Vagina (tissue), 2 donors: ENCODE data around the gene UST. TPM values are rescaled to one million over a fixed set of nuclear protein-coding genes. Genes with fewer than 3 reads are reported as not detected.

Experiments used
- DNase-seq, 2 donors: peaks; one replicate each; pipeline ENCODE4 v3.0.0-alpha.2; 2017; ENCODE audit errors: extremely low spot score in 2 of 2
- H3K27ac ChIP-seq: fragments of 200-600 bp; sonication (generic); one replicate; pipeline ENCODE4 v1.5.1; 2019
- H3K27me3 ChIP-seq: fragments of 200-600 bp; sonication (generic); one replicate; pipeline ENCODE4 v1.5.1; 2019
- H3K36me3 ChIP-seq, 2 donors: fragments of 200-600 bp; sonication (generic); one replicate each; pipeline ENCODE4 v1.5.1; 2017 to 2019
- H3K4me1 ChIP-seq: fragments of 200-600 bp; sonication (generic); one replicate; pipeline ENCODE4 v1.5.1; 2019
- H3K4me3 ChIP-seq, 2 donors: fragments of 200-600 bp; sonication (generic); 1 replicate in 1 of 2; 2 replicates in 1 of 2; pipeline ENCODE4 v1.5.1; 2016 to 2019
- H3K9me3 ChIP-seq: fragments of 200-600 bp; sonication (generic); one replicate; pipeline ENCODE4 v1.5.1; 2019
- POLR2A ChIP-seq, 2 donors: fragments of 450-650 bp; IDR thresholded peaks; one replicate each; pipeline ENCODE4 v1.6.1; 2017; ENCODE audit warnings: antibody characterized with exemption in 2 of 2, mild to moderate bottlenecking in 2 of 2, moderate library complexity in 2 of 2
- POLR2AphosphoS5 ChIP-seq, 2 donors: sonication (generic); formaldehyde crosslinking; IDR thresholded peaks; one replicate each; pipeline ENCODE4 v1.9.0; 2017; ENCODE audit warnings: antibody characterized with exemption in 2 of 2, mild to moderate bottlenecking in 2 of 2, low read depth in 1 of 2; ENCODE audit not compliant: insufficient read depth in 1 of 2
- intact Hi-C: fragments of 100-400 bp; cut with DNase I; formaldehyde crosslinking; loops from one replicate; pipeline ENCODE4 v1.15.1; 2023
- total RNA-seq: library from RNA; depleted of rRNA; stranded (reverse); fragments of >200 nt; gene quantifications from one replicate; pipeline ENCODE4 v1.2.3, GENCODE V29; 2016
- TF ChIP-seq, protein P1 (sequence below), 3 experiments: fragments of 450-650 bp in 2 of 3; fragments of 200-600 bp in 1 of 3; sonication (generic) in 1 of 3; IDR thresholded peaks; one replicate each; pipeline ENCODE4 v1.5.1; 2017 to 2019; ENCODE audit warnings: antibody characterized with exemption in 3 of 3, mild to moderate bottlenecking in 2 of 3, moderate library complexity in 2 of 3

The UST gene
- total RNA-seq, 1 donor from 2014 or later: 14.2 TPM

- Histone ChIP-seq H3K27ac (no peak overlapping the region), H3K4me1 (peaks cover 11% of the 10 kb centered on the region), H3K9me3 (no peaks in the 10 kb centered on the region), H3K36me3 (no peaks in the 10 kb centered on the region), H3K4me3 (no peak overlapping the region), H3K27me3 (no peaks in the 10 kb centered on the region)
- TF ChIP-seq POLR2A (IDR thresholded peaks at IDR 0.05): no peak
- TF ChIP-seq, protein P1, sequence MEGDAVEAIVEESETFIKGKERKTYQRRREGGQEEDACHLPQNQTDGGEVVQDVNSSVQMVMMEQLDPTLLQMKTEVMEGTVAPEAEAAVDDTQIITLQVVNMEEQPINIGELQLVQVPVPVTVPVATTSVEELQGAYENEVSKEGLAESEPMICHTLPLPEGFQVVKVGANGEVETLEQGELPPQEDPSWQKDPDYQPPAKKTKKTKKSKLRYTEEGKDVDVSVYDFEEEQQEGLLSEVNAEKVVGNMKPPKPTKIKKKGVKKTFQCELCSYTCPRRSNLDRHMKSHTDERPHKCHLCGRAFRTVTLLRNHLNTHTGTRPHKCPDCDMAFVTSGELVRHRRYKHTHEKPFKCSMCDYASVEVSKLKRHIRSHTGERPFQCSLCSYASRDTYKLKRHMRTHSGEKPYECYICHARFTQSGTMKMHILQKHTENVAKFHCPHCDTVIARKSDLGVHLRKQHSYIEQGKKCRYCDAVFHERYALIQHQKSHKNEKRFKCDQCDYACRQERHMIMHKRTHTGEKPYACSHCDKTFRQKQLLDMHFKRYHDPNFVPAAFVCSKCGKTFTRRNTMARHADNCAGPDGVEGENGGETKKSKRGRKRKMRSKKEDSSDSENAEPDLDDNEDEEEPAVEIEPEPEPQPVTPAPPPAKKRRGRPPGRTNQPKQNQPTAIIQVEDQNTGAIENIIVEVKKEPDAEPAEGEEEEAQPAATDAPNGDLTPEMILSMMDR (IDR thresholded peaks at IDR 0.05): no peak
- TF ChIP-seq POLR2AphosphoS5 (IDR thresholded peaks at IDR 0.05; ENCODE audit: insufficient read depth in 1 of 2, low read depth in 1 of 2): no peak
- intact Hi-C loops: no loop called here
- no peak for DNase-seq
These were observed 338.7 kb downstream of the UST start for GRCh38 chr6:149085557-149085938.

GRCh38 chr6:149086363-149086762 lies 339.5 kb downstream of the UST start:
- intact Hi-C loops: no loop called here

DNA sequence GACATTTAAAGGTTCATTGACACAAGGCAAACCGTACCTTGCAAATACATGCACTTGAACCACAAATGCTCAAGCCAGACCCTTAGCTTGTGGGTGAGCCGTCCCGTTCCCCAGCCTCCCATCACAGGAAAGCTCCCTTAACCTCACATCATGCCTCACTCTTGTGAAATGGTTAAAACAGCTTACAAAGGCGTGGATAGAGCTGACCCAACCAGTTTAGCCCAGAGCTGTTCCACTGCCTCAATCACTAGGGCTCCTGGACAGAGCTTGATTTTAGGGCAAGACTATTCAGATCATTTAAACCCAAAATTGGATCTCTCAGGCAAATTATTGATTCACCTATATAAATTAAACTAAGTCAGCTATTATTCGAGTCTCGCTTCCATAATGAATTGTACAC lies 341.1 kb downstream of the UST start:
- Histone ChIP-seq H3K4me1 (no peaks in the 10 kb centered on the region), H3K36me3 (no peaks in the 10 kb centered on the region), H3K27ac (no peak overlapping the region), H3K9me3 (no peaks in the 10 kb centered on the region), H3K4me3 (no peak overlapping the region), H3K27me3 (no peaks in the 10 kb centered on the region)
- TF ChIP-seq, protein P1 (IDR thresholded peaks at IDR 0.05): no peak
- TF ChIP-seq POLR2A (IDR thresholded peaks at IDR 0.05): no peak
- no peak for TF ChIP-seq POLR2AphosphoS5 (IDR thresholded peaks at IDR 0.05; ENCODE audit: insufficient read depth in 1 of 2, low read depth in 1 of 2)
- no peak for DNase-seq
- intact Hi-C loops: no loop called here

More at GRCh38 chr6:149086363-149086762, 339.5 kb downstream of the UST start:
- no peak for DNase-seq
- H3K4me1 ChIP-seq: peaks cover 3% of the 10 kb centered on the region
- H3K4me3 ChIP-seq: no peak overlapping the region
- H3K9me3 ChIP-seq: no peaks in the 10 kb centered on the region
- H3K27ac ChIP-seq: no peak overlapping the region
- H3K27me3 ChIP-seq: no peaks in the 10 kb centered on the region
- no peaks in the 10 kb centered on the region for H3K36me3 ChIP-seq
- no peak for TF ChIP-seq POLR2AphosphoS5 (IDR thresholded peaks at IDR 0.05; ENCODE audit: insufficient read depth in 1 of 2, low read depth in 1 of 2)

GRCh38 chr6:149088361-149088760 lies 341.5 kb downstream of the UST start:
- Histone ChIP-seq H3K4me1 (peaks cover under 1% of the 10 kb centered on the region), H3K9me3 (no peaks in the 10 kb centered on the region), H3K36me3 (no peaks in the 10 kb centered on the region), H3K27me3 (no peaks in the 10 kb centered on the region), H3K27ac (no peak overlapping the region), H3K4me3 (no peak overlapping the region)
- no peak for DNase-seq
- intact Hi-C loops: no loop called here
- TF ChIP-seq, protein P1 (IDR thresholded peaks at IDR 0.05): no peak
- TF ChIP-seq POLR2AphosphoS5 (IDR thresholded peaks at IDR 0.05; ENCODE audit: insufficient read depth in 1 of 2, low read depth in 1 of 2) (no peak), POLR2A (IDR thresholded peaks at IDR 0.05) (no peak)

DNA sequence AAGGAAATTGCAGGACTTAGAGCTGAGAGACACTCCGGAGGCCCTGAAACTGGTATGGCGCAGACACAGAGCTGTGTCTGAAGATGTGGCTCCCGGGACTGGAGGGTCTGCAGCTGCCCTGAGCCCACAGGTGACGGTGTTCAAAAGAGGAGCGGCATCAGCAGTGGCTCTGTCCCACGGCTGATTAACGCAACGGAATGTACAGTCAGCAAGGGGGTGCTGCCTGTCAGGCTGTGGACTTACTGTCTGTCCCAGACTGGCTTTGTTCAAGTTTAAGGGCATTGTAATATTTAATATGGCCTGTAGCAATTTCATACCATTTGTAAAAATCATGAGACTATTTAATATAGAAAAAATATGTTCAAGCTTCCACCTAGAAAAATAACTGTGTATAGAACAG lies 342.7 kb downstream of the UST start:
- H3K9me3 ChIP-seq: no peaks in the 10 kb centered on the region
- no peaks in the 10 kb centered on the region for H3K27me3 ChIP-seq
- no peak overlapping the region for H3K27ac ChIP-seq
- no peak for TF ChIP-seq POLR2A (IDR thresholded peaks at IDR 0.05)
- no peak for TF ChIP-seq POLR2AphosphoS5 (IDR thresholded peaks at IDR 0.05; ENCODE audit: insufficient read depth in 1 of 2, low read depth in 1 of 2)
- TF ChIP-seq, protein P1 (IDR thresholded peaks at IDR 0.05): no peak
- peaks cover 8% of the 10 kb centered on the region for H3K4me1 ChIP-seq
- no peak for DNase-seq
- intact Hi-C loops: no loop called here
- H3K36me3 ChIP-seq: no peaks in the 10 kb centered on the region
- H3K4me3 ChIP-seq: no peak overlapping the region
